OCI-LY3 (cell line): ENCODE measurements around the gene ZDHHC16.

ENCODE experiments used
- H2AFZ ChIP-seq: fragments of 200-600, 300-600 bp; shearing (Covaris generic); 2 replicates; pipeline ENCODE4 v1.6.0; 2014; ENCODE audit warnings: antibody characterized with exemption, low read depth, low read length
- H3K27ac ChIP-seq: fragments of 200-600, 300-600 bp; sonication (generic); 2 replicates; pipeline ENCODE4 v1.5.1; 2014; ENCODE audit warnings: mild to moderate bottlenecking, low read length, moderate library complexity, mixed read lengths
- H3K27me3 ChIP-seq: fragments of 200-600, 300-600 bp; sonication (generic); 2 replicates; pipeline ENCODE4 v1.6.1; 2014; ENCODE audit warnings: low read depth, low read length, mixed read lengths
- H3K36me3 ChIP-seq: fragments of 200-600, 300-600 bp; sonication (generic); replicated peaks from 2 replicates; pipeline ENCODE3; 2014; ENCODE audit warnings: low read depth, low read length, mixed read lengths
- H3K4me1 ChIP-seq: fragments of 300-600, 200-600 bp; sonication (generic); 2 replicates; pipeline ENCODE4 v1.6.1; 2014; ENCODE audit warnings: low read length, mixed read lengths
- H3K4me2 ChIP-seq: fragments of 200-600, 300-600 bp; sonication (generic); 2 replicates; pipeline ENCODE4 v1.6.1; 2014; ENCODE audit warnings: low read length, mixed read lengths
- H3K4me3 ChIP-seq: fragments of 300-600, 200-600 bp; sonication (generic); 2 replicates; pipeline ENCODE4 v1.5.1; 2014; ENCODE audit warnings: antibody characterized with exemption, mild to moderate bottlenecking, low read length, moderate library complexity
- H3K79me2 ChIP-seq: fragments of 300-600, 200-600 bp; shearing (Covaris generic); 2 replicates; pipeline ENCODE4 v1.6.1; 2014; ENCODE audit warnings: mild to moderate bottlenecking, low read length, mixed read lengths
- H3K9ac ChIP-seq: fragments of 300-600, 200-600 bp; shearing (Covaris generic); 2 replicates; pipeline ENCODE4 v1.6.0; 2014; ENCODE audit warnings: mild to moderate bottlenecking, low read length, moderate library complexity
- H3K9me3 ChIP-seq: fragments of 200-600, 300-600 bp; shearing (Covaris generic); 2 replicates; pipeline ENCODE4 v1.6.1; 2014; ENCODE audit warnings: low read length, mixed read lengths; ENCODE audit not compliant: insufficient read depth
- H4K20me1 ChIP-seq: fragments of 200-600, 300-600 bp; sonication (generic); 2 replicates; pipeline ENCODE4 v1.6.1; 2016; ENCODE audit warnings: low read length, mixed read lengths; ENCODE audit not compliant: insufficient read depth
- EZH2phosphoT487 ChIP-seq: fragments of 200-600 bp; shearing (Covaris generic); IDR thresholded peaks from 2 replicates; pipeline ENCODE4 v1.6.1; 2018; ENCODE audit warnings: antibody characterized with exemption, mixed run types, low read depth
- TF ChIP-seq, protein P1 (sequence below): fragments of 200-600, 300-600 bp; sonication (generic); IDR thresholded peaks from 2 replicates; pipeline ENCODE4 v1.5.1; 2014; ENCODE audit warnings: antibody characterized with exemption, low read length, low read depth

The ZDHHC16 gene

DNA sequence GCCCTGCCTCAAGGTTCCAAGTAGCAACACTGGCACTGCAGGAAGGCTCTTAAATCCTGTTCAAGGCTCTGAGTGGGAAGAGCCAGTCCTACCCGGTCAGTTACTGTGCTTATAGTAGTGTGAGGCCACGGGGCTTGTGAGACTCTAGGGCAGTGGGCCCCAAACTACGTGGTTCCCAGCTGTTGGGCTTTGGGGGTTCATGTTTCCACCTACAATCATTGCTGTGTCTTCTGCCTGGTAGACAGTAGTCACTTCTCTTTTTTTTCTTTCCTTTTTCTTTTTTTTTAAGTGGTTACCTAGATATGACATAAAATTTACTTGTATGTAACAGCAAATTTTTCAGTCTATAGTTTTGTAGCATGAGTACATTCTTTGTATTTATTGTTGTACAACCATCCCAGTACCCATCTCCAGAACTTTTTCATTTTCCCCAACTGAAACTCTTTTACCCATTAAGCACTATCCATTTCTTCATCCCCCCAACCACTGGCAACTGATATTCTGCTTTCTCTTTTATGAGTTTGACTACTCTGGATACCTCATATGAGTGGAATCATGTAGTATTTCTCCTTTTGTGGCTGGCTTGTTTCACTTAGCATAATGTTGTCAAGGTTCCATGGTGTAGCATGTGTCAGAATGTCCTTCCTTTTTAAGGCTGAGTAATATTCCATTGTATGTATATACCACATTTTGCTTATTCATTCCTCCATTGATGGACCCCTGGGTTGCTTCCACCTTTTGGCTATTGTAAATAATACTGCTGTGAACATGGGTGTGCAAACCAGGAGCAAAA, 60.4 kb downstream of the ZDHHC16 start:
- no peaks in the 10 kb centered on the region for H3K9me3 ChIP-seq
- no peaks in the 10 kb centered on the region for H3K79me2 ChIP-seq
- H3K27me3 ChIP-seq: no peaks in the 10 kb centered on the region
- no peak overlapping the region for H3K4me2 ChIP-seq
- no peaks in the 10 kb centered on the region for H3K36me3 ChIP-seq
- H3K9ac ChIP-seq: no peak overlapping the region
- no peak overlapping the region for H3K4me3 ChIP-seq
- no peaks in the 10 kb centered on the region for H3K4me1 ChIP-seq
- H3K27ac ChIP-seq: no peak overlapping the region
- no peak overlapping the region for H2AFZ ChIP-seq
- TF ChIP-seq, protein P1, sequence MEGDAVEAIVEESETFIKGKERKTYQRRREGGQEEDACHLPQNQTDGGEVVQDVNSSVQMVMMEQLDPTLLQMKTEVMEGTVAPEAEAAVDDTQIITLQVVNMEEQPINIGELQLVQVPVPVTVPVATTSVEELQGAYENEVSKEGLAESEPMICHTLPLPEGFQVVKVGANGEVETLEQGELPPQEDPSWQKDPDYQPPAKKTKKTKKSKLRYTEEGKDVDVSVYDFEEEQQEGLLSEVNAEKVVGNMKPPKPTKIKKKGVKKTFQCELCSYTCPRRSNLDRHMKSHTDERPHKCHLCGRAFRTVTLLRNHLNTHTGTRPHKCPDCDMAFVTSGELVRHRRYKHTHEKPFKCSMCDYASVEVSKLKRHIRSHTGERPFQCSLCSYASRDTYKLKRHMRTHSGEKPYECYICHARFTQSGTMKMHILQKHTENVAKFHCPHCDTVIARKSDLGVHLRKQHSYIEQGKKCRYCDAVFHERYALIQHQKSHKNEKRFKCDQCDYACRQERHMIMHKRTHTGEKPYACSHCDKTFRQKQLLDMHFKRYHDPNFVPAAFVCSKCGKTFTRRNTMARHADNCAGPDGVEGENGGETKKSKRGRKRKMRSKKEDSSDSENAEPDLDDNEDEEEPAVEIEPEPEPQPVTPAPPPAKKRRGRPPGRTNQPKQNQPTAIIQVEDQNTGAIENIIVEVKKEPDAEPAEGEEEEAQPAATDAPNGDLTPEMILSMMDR: no peak
- TF ChIP-seq EZH2phosphoT487: no peak
- no peaks in the 10 kb centered on the region for H4K20me1 ChIP-seq
